Caki2 (cell line): ENCODE data around the gene MYBPH. TPM values are rescaled to one million over a fixed set of nuclear protein-coding genes. Genes with fewer than 3 reads are reported as not detected.

Experiments
- DNase-seq: peaks from one replicate; pipeline ENCODE4 v3.0.0-alpha.2; 2015; ENCODE audit warnings: low read depth
- in situ Hi-C: cut with HindIII; loops from 2 replicates; pipeline ENCODE4 v1.10.0; 2016; ENCODE audit warnings: low sequenced_read_pairs, low pct_unique_long_range_greater_than_20kb, mixed read lengths
- total RNA-seq: library from RNA; depleted of rRNA; stranded (reverse); fragments of >200 nt; shearing (Covaris generic); gene quantifications from 2 replicates; pipeline ENCODE4 v1.2.3, GENCODE V29; 2014; ENCODE audit warnings: low replicate concordance; rRNA removed

Gene MYBPH
- total RNA-seq, 1 experiment from 2014 or later = not detected

DNA sequence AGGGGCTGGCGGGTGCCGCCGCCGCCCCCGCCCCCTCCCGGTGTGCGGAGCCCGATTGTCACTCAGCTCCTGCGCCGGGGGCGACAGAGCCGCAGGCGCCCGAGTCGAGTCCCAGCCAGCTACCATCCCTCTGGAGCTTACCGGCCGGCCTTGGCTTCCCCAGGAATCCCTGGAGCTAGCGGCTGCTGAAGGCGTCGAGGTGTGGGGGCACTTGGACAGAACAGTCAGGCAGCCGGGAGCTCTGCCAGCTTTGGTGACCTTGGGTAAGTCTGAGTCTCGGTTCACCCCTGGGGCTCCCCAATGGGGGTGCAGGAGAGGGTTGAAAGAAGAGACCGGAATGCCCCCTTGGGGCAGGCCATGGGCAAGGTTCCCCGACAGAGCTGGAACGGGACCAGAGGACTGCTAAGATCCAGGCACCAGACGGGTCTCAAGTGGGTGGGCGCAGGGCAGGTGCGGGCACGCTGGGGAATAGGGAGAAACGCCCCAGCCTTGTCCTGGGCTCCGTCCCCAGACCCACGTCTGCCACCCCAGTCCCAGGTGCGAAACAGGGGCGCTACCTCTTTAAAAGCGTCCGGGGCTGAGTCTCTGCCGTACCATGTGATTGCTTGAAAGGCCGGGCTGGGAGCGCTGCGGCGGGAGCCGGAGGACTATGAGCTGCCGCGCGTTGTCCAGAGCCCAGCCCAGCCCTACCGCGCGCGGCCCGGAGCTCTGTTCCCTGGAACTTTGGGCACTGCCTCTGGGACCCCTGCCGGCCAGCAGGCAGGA is 47.8 kb downstream of the MYBPH start, which contains the start of gene ADORA1:
TSS of gene ADORA1 (plus strand) at position 61 of the 765 bp plus-strand sequence. CDS start 1,116 bp downstream, outside the sequence.
- in situ Hi-C loops = no loop called here
- DNase-seq = peak; percentile 68

DNA sequence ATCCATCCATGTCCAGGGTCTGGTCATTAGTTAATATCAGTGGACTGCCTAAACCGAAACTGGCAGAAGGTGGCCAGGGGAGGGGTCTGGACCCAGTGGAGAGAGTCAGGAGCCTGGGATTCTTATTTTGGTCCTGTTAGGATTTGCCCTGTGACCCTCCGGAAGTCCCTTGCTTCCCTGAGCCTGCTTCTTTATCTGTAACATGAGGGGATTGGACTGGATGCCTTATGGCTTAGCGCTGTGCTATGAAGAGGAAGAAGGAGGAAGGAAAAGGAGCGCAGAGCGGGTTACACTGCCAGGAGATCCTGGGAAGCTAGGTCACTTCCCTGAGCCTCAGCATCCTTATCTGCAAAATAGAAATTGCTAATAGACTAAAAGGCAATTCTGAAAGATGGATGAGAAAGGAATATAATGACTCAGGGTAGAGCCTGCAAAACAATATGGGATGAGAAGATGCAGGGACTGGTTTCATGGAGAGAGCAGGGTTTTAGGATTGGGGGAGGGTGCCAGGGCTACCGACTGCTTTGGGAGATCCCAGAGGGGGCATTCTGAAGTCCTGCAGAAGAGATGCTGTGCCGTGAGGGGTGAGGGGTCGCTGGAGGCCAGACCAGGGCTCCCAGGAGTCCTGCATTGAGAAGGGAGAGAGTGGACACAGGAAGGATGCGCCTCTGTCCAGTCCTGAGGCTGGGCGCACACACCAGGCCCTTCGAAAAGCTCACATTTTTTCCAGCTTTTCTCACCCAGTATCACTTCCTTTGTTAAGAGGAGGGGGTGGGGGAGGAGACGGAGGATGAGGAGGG is 48.6 kb downstream of the MYBPH start:
- in situ Hi-C loops = no loop called here
- DNase-seq = peak; percentile 12

DNA sequence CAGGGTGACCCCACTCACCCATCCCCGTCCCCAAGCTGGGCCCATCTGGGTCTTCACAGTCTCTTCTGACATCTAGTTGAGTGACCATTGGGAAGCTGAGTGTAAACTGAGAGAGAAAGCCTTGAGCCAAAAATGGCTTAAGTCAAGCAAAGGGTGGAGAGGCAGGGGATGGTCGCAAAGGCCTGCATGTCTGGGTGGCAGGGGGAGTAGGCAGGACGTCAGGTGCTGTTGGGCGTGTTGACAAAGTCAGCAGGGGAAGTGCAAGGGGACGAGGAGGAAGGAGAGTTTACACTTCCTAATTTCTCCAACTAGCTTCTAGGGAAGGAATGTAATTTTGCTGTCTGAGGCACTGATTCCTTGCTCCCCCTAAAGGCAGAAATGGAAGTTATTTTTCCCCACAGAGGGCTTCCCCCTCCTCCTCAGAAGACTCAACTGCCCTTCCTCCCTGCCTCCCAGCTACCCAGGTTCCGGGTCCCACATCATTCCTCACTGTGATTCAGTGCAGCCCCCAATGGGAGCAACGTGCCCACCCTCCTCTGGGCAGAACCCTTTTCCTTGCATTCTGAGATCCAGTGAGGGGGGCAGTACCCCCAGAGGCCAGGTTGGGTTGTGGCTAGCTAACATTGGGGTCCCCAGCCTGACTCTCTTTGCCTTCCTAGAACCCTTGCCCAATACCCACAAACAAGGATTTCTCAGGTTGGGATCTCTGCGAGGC is 49.3 kb downstream of the MYBPH start:
- in situ Hi-C loops = no loop called here
- DNase-seq = peak; percentile 32

DNA sequence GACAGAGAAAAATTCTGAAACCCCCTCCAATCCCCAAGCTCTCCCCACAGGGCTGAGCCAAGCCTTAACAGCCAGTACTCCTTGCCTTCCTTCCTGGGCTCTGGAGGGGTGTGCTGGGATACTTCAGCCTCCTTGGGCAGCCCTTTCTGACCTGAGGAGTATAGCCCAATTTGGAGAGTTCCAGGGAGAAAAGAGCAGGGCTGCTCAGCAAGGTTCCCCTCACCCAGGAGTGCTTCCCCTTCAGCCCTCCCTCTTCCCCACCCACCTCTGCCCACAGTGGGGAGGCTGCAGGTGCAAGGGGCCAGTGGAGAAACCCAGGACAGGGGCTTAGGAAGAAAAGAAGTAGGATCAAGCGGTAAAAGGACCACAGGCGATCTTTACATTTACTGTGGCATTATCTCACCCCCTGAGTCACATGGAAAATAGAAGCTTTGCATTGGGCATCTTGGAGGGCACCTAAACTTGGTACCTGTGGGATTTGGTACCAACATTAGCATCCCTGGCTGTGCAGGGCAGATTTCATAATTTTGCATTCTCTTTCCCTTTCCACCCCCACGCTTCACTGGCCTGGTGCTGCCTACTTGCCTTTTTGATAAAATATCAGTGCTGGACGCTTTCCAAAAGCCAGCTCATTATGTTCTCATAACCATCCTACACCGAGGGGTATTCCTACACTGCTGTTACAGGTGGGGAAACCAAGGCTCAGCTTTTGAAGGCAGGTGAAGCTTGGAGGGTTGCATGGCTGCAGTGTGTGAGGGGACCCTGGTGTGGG is 50.9 kb downstream of the MYBPH start:
- in situ Hi-C loops = no loop called here
- DNase-seq = no peak

DNA sequence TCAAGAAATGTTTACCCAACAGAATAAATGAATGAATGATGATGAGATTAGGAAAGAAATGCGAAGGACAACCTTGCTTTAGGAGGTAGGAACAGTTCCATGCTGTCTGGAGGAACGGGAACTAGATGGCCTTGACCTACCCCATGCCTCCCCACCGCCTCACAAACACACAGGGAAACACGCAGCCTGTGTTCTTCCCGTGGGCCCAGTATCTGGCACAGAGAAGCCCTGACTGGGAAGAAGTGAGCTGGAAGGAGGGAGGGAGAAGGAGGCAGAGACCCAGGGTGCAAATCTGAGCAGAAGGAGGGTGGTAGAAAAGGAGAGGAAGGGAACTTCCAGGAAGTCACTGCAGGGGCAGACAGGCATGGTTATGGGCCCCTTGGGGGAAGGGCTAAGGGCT is 51.6 kb downstream of the MYBPH start:
- no peak for DNase-seq
- in situ Hi-C loops = no loop called here

DNA sequence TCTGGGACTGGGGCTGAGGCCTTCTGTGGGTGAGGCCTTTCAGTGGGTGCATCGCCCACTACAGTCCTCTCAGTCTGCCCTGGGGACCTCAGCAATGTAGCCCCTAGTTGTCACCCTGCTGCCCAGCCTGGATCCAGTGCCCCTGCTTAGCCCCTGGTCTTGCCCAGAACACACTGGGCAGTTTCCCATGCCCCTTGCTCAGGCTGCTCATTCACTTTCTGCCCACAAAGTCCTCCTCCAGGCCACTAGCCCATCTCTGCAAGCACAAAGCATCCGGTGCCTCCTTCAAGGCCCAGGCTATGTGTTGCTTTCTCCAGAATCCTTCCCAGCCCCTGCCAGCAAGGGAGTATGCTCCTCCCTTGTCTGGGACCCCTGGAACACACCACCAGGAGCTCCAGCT is 53.5 kb downstream of the MYBPH start:
- DNase-seq = no peak
- in situ Hi-C loops = no loop called here

DNA sequence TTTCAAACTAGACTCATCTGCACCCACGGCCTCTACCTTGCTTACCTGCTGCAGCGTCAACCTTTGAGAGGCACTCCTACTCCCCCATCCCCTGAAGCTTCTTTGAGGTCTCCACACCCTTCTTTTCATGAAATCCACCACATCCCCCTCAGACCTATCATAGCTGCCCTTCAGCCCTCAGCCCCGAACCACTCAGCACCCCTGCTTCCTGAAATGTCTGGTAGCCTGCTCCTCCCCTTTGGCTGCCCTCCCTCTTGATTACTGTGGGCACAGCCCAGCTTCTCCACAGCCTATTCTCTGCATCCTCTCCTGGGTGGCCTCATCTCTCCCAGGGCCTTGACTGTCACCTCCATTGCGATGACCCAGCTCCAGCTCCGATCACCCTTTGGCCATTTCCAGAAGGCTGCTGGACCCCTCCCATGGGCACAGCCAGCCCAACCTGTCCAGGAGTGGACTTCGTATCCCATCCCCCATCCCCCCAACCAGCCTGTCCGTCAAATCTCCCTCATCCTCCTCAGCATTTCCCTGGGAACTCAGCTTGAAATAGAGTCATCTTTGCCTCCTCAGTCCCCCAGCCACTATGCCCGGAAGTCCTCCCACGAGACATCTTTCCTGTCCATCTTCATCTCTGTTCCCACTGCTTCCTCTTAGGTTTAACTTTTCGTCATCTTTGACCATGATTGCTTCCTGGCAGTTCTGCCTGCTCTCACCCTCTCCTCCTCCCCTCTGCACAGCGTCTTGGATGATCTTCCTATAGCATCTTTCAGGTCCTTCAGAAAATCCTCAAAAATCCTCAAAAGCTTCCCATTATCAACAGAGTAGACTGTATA is 54.2 kb downstream of the MYBPH start:
- DNase-seq = no peak
- in situ Hi-C loops = no loop called here

DNA sequence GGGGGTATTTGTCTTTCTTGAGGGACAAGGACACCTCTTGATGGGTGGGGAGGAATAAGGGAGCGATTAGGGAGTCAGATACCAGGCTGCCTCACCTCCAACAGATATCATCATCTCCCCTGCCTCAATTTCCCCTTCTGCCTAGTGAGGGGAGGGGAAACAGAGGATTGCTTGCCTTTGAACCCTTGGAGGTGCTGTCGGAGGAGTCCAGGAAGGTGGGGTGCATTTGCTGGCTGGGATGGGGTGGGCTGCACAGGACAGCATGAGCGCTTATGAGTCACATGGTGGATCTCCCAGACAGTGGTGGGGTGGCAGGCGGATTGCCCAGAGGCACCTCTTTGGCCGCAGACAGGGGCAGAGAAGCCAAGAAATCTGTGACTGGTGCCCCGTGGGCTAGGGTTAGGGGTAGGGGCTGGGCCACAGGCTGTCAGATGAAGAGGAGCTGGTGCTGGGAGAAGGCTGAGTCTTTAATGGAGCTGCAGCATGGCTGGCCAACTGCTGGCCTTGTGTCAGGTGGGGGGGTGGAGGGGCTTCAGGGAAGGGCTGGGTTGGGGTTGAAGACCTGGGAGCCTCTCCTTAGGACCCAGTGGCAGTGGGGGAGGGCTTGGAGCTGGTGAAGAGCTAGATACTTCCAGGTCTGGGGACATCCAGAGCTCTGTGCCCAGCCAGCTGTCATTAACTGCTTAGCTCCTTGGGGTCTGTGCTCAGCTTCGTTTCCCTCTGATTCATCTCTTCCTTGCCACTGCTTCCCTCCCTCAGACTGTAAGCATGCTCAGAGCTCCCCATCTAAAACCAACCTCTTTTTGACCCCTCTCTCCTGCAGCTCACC is 55.1 kb downstream of the MYBPH start:
- in situ Hi-C loops = no loop called here
- DNase-seq = no peak

Other genes with a start within 250 kb of the MYBPH start
- 18.2 and 19.0 TPM in 2 replicates for gene KLHL12, start 248.6 kb downstream of the MYBPH start, total RNA-seq
- 85.5 and 96.0 TPM in 2 replicates for gene ADIPOR1, start 217.5 kb downstream of the MYBPH start, total RNA-seq
- gene CYB5R1, start 208.6 kb downstream of the MYBPH start, total RNA-seq = 36.7 and 43.3 TPM in 2 replicates
- 122 and 126 TPM in 2 replicates for gene TMEM183A, start 168.5 kb downstream of the MYBPH start, total RNA-seq
- gene PPFIA4, start 149.3 kb downstream of the MYBPH start, total RNA-seq = 8.7 and 15.3 TPM in 2 replicates
- gene MYOG, start 89.8 kb downstream of the MYBPH start, total RNA-seq = not detected in 2 replicates
- gene ADORA1, start 48.1 kb downstream of the MYBPH start, total RNA-seq = 87.9 and 100 TPM in 2 replicates
- not detected in 2 replicates for gene CHI3L1, start 10.9 kb upstream of the MYBPH start, total RNA-seq
- gene CHIT1, start 53.8 kb upstream of the MYBPH start, total RNA-seq = not detected in 2 replicates
- 16.1 and 18.2 TPM in 2 replicates for gene BTG2, start 129.7 kb upstream of the MYBPH start, total RNA-seq
- gene FMOD, start 175.3 kb upstream of the MYBPH start, total RNA-seq = not detected in 2 replicates